ENCODE measurements around the gene PSG1. TPM values are rescaled to one million over a fixed set of nuclear protein-coding genes. Genes with fewer than 3 reads are reported as not detected.
"Not testable (repeated sequence)": the region's sequence is repeated elsewhere in the genome, so short reads cannot be mapped to it uniquely, and the experiment has no call there.

Gene PSG1
- total RNA-seq, 1 experiment from 2014 or later = 0.72 TPM

- Histone ChIP-seq H3K4me1 (replicated peaks; ENCODE audit: insufficient read depth) (peaks cover 28% of the 10 kb centered on the region), H3K27ac (peak overlapping the region; percentile 77), H3K4me2 (peak overlapping the region; percentile 25; the same call in 1 of the 2 replicates), H3F3A (ENCODE audit: insufficient read depth, low read depth) (peaks cover 13% of the 10 kb centered on the region)
- H3K79me2 ChIP-seq (ENCODE audit: low read depth); H3K4me3 ChIP-seq; H4K20me1 ChIP-seq (ENCODE audit: insufficient read depth); BruUV-seq (replicated peaks); H3K9me2 ChIP-seq (ENCODE audit: insufficient read depth); H3K27me3 ChIP-seq (ENCODE audit: insufficient read depth, low read depth); H2AFZ ChIP-seq; CTCF ChIA-PET; H3K36me3 ChIP-seq (ENCODE audit: low read depth); H3K9me3 ChIP-seq (ENCODE audit: insufficient read depth, low read depth); DNase-seq: not testable (repeated sequence)
- intact Hi-C loops (cut with micrococcal nuclease; ENCODE audit: unreplicated experiment) = loop anchor here (2.0 kb wide), 1 partner anchor 68 kb away; no protein-coding TSS in a partner anchor
- POLR2A ChIA-PET (ENCODE audit: unreplicated experiment) = interaction anchor here (0.7 kb wide), 1 partner anchor 25 kb away, joined by 3 read pairs; no protein-coding TSS in a partner anchor
Measured at GRCh38 chr19:42899110-42899509, 19.6 kb upstream of the PSG1 start.

GRCh38 chr19:42898656-42899055, 19.1 kb upstream of the PSG1 start:
- BruUV-seq (replicated peaks); H3K9me3 ChIP-seq (ENCODE audit: insufficient read depth, low read depth); H3K27me3 ChIP-seq (ENCODE audit: insufficient read depth, low read depth); H4K20me1 ChIP-seq (ENCODE audit: insufficient read depth); H2AFZ ChIP-seq; CTCF ChIA-PET; H3K4me3 ChIP-seq; H3K9me2 ChIP-seq (ENCODE audit: insufficient read depth); H3K36me3 ChIP-seq (ENCODE audit: low read depth); H3K79me2 ChIP-seq (ENCODE audit: low read depth): not testable (repeated sequence)
- intact Hi-C loops (cut with micrococcal nuclease; ENCODE audit: unreplicated experiment) = loop anchor here (2.0 kb wide), 1 partner anchor 68 kb away; no protein-coding TSS in a partner anchor
- Histone ChIP-seq H3K4me1 (replicated peaks; ENCODE audit: insufficient read depth) (peaks cover 28% of the 10 kb centered on the region), H3F3A (ENCODE audit: insufficient read depth, low read depth) (peaks cover 13% of the 10 kb centered on the region), H3K27ac (peak overlapping the region; percentile 77), H3K4me2 (peak overlapping the region; percentile 47)
- peak; percentile 44 to 69 for DNase-seq
- POLR2A ChIA-PET (ENCODE audit: unreplicated experiment) = interaction anchor here (0.7 kb wide), 1 partner anchor 24 kb away, joined by 3 read pairs; no protein-coding TSS in a partner anchor

- H4K20me1 ChIP-seq (ENCODE audit: insufficient read depth); H3K9me3 ChIP-seq (ENCODE audit: insufficient read depth, low read depth); H3K4me3 ChIP-seq; BruUV-seq (replicated peaks); H3K36me3 ChIP-seq (ENCODE audit: low read depth); H3K9me2 ChIP-seq (ENCODE audit: insufficient read depth); H3K79me2 ChIP-seq (ENCODE audit: low read depth); CTCF ChIA-PET; H3K27me3 ChIP-seq (ENCODE audit: insufficient read depth, low read depth); H2AFZ ChIP-seq: not testable (repeated sequence)
- Histone ChIP-seq H3K27ac (peak overlapping the region; percentile 77), H3K4me1 (replicated peaks; ENCODE audit: insufficient read depth) (peaks cover 28% of the 10 kb centered on the region), H3K4me2 (peak overlapping the region; percentile 47), H3F3A (ENCODE audit: insufficient read depth, low read depth) (peaks cover 13% of the 10 kb centered on the region)
- intact Hi-C loops (cut with micrococcal nuclease; ENCODE audit: unreplicated experiment) = loop anchor here (2.0 kb wide), 1 partner anchor 67 kb away; no protein-coding TSS in a partner anchor
- POLR2A ChIA-PET (ENCODE audit: unreplicated experiment) = interaction anchor here (0.7 to 0.8 kb wide), 2 partner anchors 351 to 599 kb away, joined by 5 read pairs; no protein-coding TSS in a partner anchor
- peak; percentile 42 to 78 for DNase-seq
Measured at GRCh38 chr19:42897729-42898128, 18.2 kb upstream of the PSG1 start.

- BruUV-seq (replicated peaks); DNase-seq; H3F3A ChIP-seq (ENCODE audit: insufficient read depth, low read depth); CTCF ChIA-PET; H3K27ac ChIP-seq; POLR2A ChIA-PET (ENCODE audit: unreplicated experiment); intact Hi-C loops (cut with micrococcal nuclease; ENCODE audit: unreplicated experiment); H3K9me2 ChIP-seq (ENCODE audit: insufficient read depth); H4K20me1 ChIP-seq (ENCODE audit: insufficient read depth); H3K9me3 ChIP-seq (ENCODE audit: insufficient read depth, low read depth); H2AFZ ChIP-seq; H3K27me3 ChIP-seq (ENCODE audit: insufficient read depth, low read depth); H3K4me2 ChIP-seq; H3K36me3 ChIP-seq (ENCODE audit: low read depth); H3K4me3 ChIP-seq; H3K4me1 ChIP-seq (replicated peaks; ENCODE audit: insufficient read depth); H3K79me2 ChIP-seq (ENCODE audit: low read depth): not testable (repeated sequence)
Measured at GRCh38 chr19:42890446-42890845, 10.9 kb upstream of the PSG1 start.

DNA sequence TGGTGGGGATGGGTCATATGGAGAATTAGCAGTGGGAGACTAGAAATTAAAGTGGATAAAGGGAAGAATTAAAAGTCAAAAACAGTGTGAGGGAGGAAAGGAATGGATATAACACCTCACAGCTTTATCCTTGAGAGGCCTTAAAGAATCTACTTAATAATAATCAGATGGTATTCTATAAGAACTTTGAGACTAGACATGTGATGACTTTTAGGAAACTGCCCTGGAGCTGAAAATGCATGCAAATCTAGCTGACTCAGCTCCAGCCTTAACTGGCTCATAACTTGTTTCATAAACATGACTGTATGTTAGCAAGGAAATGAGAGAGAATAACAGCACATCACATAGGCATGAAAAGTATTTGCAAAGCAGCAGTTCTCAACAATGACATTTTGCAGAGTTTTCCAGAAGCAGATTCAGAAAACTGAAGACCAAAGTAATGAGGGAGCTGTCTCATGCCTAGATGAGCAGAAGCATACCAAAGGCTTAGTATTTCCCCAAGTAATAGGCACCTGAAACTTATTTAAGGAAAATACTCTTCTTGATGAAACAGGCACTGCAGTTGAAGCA, 8.4 kb upstream of the PSG1 start:
- CTCF ChIA-PET; DNase-seq; H3F3A ChIP-seq (ENCODE audit: insufficient read depth, low read depth); H3K27ac ChIP-seq; BruUV-seq (replicated peaks); H3K27me3 ChIP-seq (ENCODE audit: insufficient read depth, low read depth); H3K4me2 ChIP-seq; H2AFZ ChIP-seq; H3K4me1 ChIP-seq (replicated peaks; ENCODE audit: insufficient read depth); H3K36me3 ChIP-seq (ENCODE audit: low read depth); H3K4me3 ChIP-seq; H3K9me3 ChIP-seq (ENCODE audit: insufficient read depth, low read depth); POLR2A ChIA-PET (ENCODE audit: unreplicated experiment); H3K79me2 ChIP-seq (ENCODE audit: low read depth); H3K9me2 ChIP-seq (ENCODE audit: insufficient read depth); H4K20me1 ChIP-seq (ENCODE audit: insufficient read depth): not testable (repeated sequence)
- intact Hi-C loops (cut with micrococcal nuclease; ENCODE audit: unreplicated experiment) = loop anchor here (10.0 kb wide), 1 partner anchor 193 kb away; no protein-coding TSS in a partner anchor

- H3K4me2 ChIP-seq; H4K20me1 ChIP-seq (ENCODE audit: insufficient read depth); H2AFZ ChIP-seq; H3F3A ChIP-seq (ENCODE audit: insufficient read depth, low read depth); H3K4me3 ChIP-seq; H3K4me1 ChIP-seq (replicated peaks; ENCODE audit: insufficient read depth); DNase-seq; H3K79me2 ChIP-seq (ENCODE audit: low read depth); H3K36me3 ChIP-seq (ENCODE audit: low read depth); POLR2A ChIA-PET (ENCODE audit: unreplicated experiment); H3K9me3 ChIP-seq (ENCODE audit: insufficient read depth, low read depth); BruUV-seq (replicated peaks); H3K27ac ChIP-seq; H3K9me2 ChIP-seq (ENCODE audit: insufficient read depth); H3K27me3 ChIP-seq (ENCODE audit: insufficient read depth, low read depth): not testable (repeated sequence)
- intact Hi-C loops (cut with micrococcal nuclease; ENCODE audit: unreplicated experiment) = loop anchor here (10.0 kb wide), 1 partner anchor 188 kb away; no protein-coding TSS in a partner anchor
- CTCF ChIA-PET = interaction anchor here (0.8 kb wide), 1 partner anchor 189 kb away, joined by 3 read pairs; no protein-coding TSS in a partner anchor
Measured at GRCh38 chr19:42882730-42883129, 3.2 kb upstream of the PSG1 start.

DNA sequence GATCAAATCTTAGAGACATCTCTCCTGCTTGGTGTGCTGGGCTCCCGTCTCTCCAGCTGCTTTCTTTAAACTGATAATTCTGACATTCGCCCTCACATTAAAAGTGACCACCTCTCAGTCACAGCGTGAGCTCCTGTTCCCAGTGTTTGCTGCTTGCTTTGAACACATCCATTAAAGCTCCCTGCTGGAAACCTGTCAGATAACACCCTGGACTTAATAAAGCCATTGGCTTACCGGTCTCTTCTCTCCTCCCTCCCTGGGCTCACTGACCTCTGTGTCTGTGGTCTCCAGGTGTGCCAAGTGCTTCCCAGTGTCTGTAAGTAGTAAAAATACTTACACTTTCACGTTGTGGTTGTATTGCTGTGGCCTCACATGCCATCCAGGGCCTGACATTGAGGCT, 2.5 kb upstream of the PSG1 start:
- H3K79me2 ChIP-seq (ENCODE audit: low read depth); H3K27me3 ChIP-seq (ENCODE audit: insufficient read depth, low read depth); H3K4me1 ChIP-seq (replicated peaks; ENCODE audit: insufficient read depth); CTCF ChIA-PET; H3K9me2 ChIP-seq (ENCODE audit: insufficient read depth); H3K36me3 ChIP-seq (ENCODE audit: low read depth); H3K4me2 ChIP-seq; POLR2A ChIA-PET (ENCODE audit: unreplicated experiment); H2AFZ ChIP-seq; H4K20me1 ChIP-seq (ENCODE audit: insufficient read depth); DNase-seq; H3F3A ChIP-seq (ENCODE audit: insufficient read depth, low read depth); H3K9me3 ChIP-seq (ENCODE audit: insufficient read depth, low read depth); H3K4me3 ChIP-seq; H3K27ac ChIP-seq; BruUV-seq (replicated peaks): not testable (repeated sequence)
- intact Hi-C loops (cut with micrococcal nuclease; ENCODE audit: unreplicated experiment) = loop anchor here (10.0 kb wide), 1 partner anchor 187 kb away; no protein-coding TSS in a partner anchor

Data from PC-9 (cell line).